ENCODE data around the gene TBCA. TPM values are rescaled to one million over a fixed set of nuclear protein-coding genes. Genes with fewer than 3 reads are reported as not detected.
"Not testable (repeated sequence)": the region's sequence is repeated elsewhere in the genome, so short reads cannot be mapped to it uniquely, and the experiment has no call there.

TBCA gene
- total and polyA plus RNA-seq, 2 experiments from 2014 or later: 117 to 814 TPM

GRCh38 chr5:77751328-77752023 is 24.7 kb downstream of the TBCA start:
- H3K36me3 Mint-ChIP-seq (ENCODE audit: low read depth): peaks cover 6% of the 10 kb centered on the region
- TF ChIP-seq CTCF (conservative IDR thresholded peaks at IDR 0.05; ENCODE audit: low read depth in 2 of 2) (0 out of 4 replicates have a peak, but pooled peaks of 1 of the 2 experiments have one; percentile 8), ZNF114 (CRISPR knock-in tag; IDR thresholded peaks at IDR 0.05) (no peak)
- Histone ChIP-seq H3K4me2 (peak overlapping the region; percentile 68), H3K9me2 (ENCODE audit: insufficient read depth) (peaks cover 5% of the 10 kb centered on the region; the same call in 1 of the 2 replicates), H3K4me3 (peak overlapping the region; percentile 35), H3K27ac (ENCODE audit: low read depth) (peak overlapping the region; percentile 67), H4K20me1 (replicated peaks; ENCODE audit: insufficient read depth) (peaks cover 52% of the 10 kb centered on the region), H3K4me1 (ENCODE audit: insufficient read depth) (peaks cover 57% of the 10 kb centered on the region), H3K27me3 (ENCODE audit: insufficient read depth) (no peaks in the 10 kb centered on the region), H2AFZ (no peak overlapping the region), H3K36me3 (ENCODE audit: insufficient read depth) (no peaks in the 10 kb centered on the region), H3K79me2 (replicated peaks; ENCODE audit: insufficient read depth) (peaks cover 96% of the 10 kb centered on the region), H3F3A (replicated peaks; ENCODE audit: low read depth) (no peaks in the 10 kb centered on the region)
- peaks cover 60% of the 10 kb centered on the region for H3K4me1 Mint-ChIP-seq
- peak overlapping the region; percentile 44 for H3K4me3 Mint-ChIP-seq
- H3K27me3 Mint-ChIP-seq (ENCODE audit: insufficient read depth, low read depth, poor library complexity): peaks cover 10% of the 10 kb centered on the region
- H3K9me3 Mint-ChIP-seq: no peaks in the 10 kb centered on the region
- DNase-seq (ENCODE audit: low spot score) (peak; percentile 44), ATAC-seq (peak; percentile 67)
- H3K27ac Mint-ChIP-seq: peak overlapping the region; percentile 44; the same call in 1 of the 2 replicates

GRCh38 chr5:77750928-77751327 is 25.2 kb downstream of the TBCA start:
- peak overlapping the region; percentile 44; the same call in 1 of the 2 replicates for H3K27ac Mint-ChIP-seq
- H4K20me1 ChIP-seq (replicated peaks; ENCODE audit: insufficient read depth): peaks cover 50% of the 10 kb centered on the region
- H3K79me2 ChIP-seq (replicated peaks; ENCODE audit: insufficient read depth): peaks cover 96% of the 10 kb centered on the region

GRCh38 chr5:77748160-77748559 is 28.0 kb downstream of the TBCA start:
- H3K4me1 ChIP-seq (ENCODE audit: insufficient read depth): peaks cover 57% of the 10 kb centered on the region
- Mint-ChIP-seq H3K36me3 (ENCODE audit: low read depth) (no peaks in the 10 kb centered on the region), H3K27me3 (ENCODE audit: insufficient read depth, low read depth, poor library complexity) (peaks cover 6% of the 10 kb centered on the region), H3K27ac (no peak overlapping the region), H3K9me3 (no peaks in the 10 kb centered on the region), H3K4me1 (peaks cover 58% of the 10 kb centered on the region), H3K4me3 (no peak overlapping the region)
- ATAC-seq: no peak
- no peak overlapping the region for H3K4me3 ChIP-seq
- H3F3A ChIP-seq (replicated peaks; ENCODE audit: low read depth): no peaks in the 10 kb centered on the region
- no peaks in the 10 kb centered on the region for H3K9me2 ChIP-seq (ENCODE audit: insufficient read depth)
- peaks cover 96% of the 10 kb centered on the region for H3K79me2 ChIP-seq (replicated peaks; ENCODE audit: insufficient read depth)
- H3K27me3 ChIP-seq (ENCODE audit: insufficient read depth): no peaks in the 10 kb centered on the region
- no peak for DNase-seq (ENCODE audit: low spot score)
- no peaks in the 10 kb centered on the region for H3K36me3 ChIP-seq (ENCODE audit: insufficient read depth)
- no peak overlapping the region for H3K27ac ChIP-seq (ENCODE audit: low read depth)
- peak overlapping the region; percentile 16; the same call in 1 of the 2 replicates for H3K4me2 ChIP-seq
- H2AFZ ChIP-seq: no peak overlapping the region
- H4K20me1 ChIP-seq (replicated peaks; ENCODE audit: insufficient read depth): peaks cover 57% of the 10 kb centered on the region
- TF ChIP-seq NANOG (IDR thresholded peaks at IDR 0.05; ENCODE audit: borderline replicate concordance): no peak
- no peak for TF ChIP-seq ZNF114 (CRISPR knock-in tag; IDR thresholded peaks at IDR 0.05)
- no peak for TF ChIP-seq JUNB (IDR thresholded peaks at IDR 0.05; ENCODE audit: unreplicated experiment)
- no peak for TF ChIP-seq EZH2 (IDR thresholded peaks at IDR 0.05; ENCODE audit: low read depth, unreplicated experiment)
- TF ChIP-seq ZNF462 (CRISPR knock-in tag; IDR thresholded peaks at IDR 0.05): no peak
- no peak for TF ChIP-seq STAT1 (IDR thresholded peaks at IDR 0.05; ENCODE audit: unreplicated experiment)

More at GRCh38 chr5:77750928-77751327, 25.2 kb downstream of the TBCA start:
- Histone ChIP-seq H3K4me1 (ENCODE audit: insufficient read depth) (peaks cover 57% of the 10 kb centered on the region), H3K4me3 (peak overlapping the region; percentile 35; the same call in 1 of the 2 replicates), H3K27ac (ENCODE audit: low read depth) (peak overlapping the region; percentile 67), H3K4me2 (peak overlapping the region; percentile 68)
- H3K36me3 ChIP-seq (ENCODE audit: insufficient read depth); H2AFZ ChIP-seq; H3K27me3 ChIP-seq (ENCODE audit: insufficient read depth); H3F3A ChIP-seq (replicated peaks; ENCODE audit: low read depth); H3K9me3 Mint-ChIP-seq; H3K27me3 Mint-ChIP-seq (ENCODE audit: insufficient read depth, low read depth, poor library complexity); H3K9me2 ChIP-seq (ENCODE audit: insufficient read depth); H3K36me3 Mint-ChIP-seq (ENCODE audit: low read depth): not testable (repeated sequence)
- Mint-ChIP-seq H3K4me1 (peaks cover 57% of the 10 kb centered on the region), H3K4me3 (peak overlapping the region; percentile 44; the same call in 2 of the 3 replicates)
- ATAC-seq (peak; percentile 76), DNase-seq (ENCODE audit: low spot score) (peak; percentile 41)
- 0 out of 2 replicates have a peak, but pooled peaks have one; percentile 26 for TF ChIP-seq NANOG (IDR thresholded peaks at IDR 0.05; ENCODE audit: borderline replicate concordance)
